HuH-7.5 (cell line): ENCODE results near the gene TMEM258.

Experiments used
- DNase-seq: peaks from one replicate; pipeline ENCODE4 v3.0.0; 2011; ENCODE audit warnings: low spot score

The TMEM258 gene

GRCh38 chr11:61795459-61795858 is 3.1 kb upstream of the TMEM258 start:
- DNase-seq = no peak

GRCh38 chr11:61794579-61794978 is 2.2 kb upstream of the TMEM258 start:
- DNase-seq = no peak

- DNase-seq = no peak
These were observed 1.4 kb upstream of the TMEM258 start for GRCh38 chr11:61793829-61794204.

GRCh38 chr11:61793083-61793828 is 857 bp upstream of the TMEM258 start:
- DNase-seq = no peak

DNA sequence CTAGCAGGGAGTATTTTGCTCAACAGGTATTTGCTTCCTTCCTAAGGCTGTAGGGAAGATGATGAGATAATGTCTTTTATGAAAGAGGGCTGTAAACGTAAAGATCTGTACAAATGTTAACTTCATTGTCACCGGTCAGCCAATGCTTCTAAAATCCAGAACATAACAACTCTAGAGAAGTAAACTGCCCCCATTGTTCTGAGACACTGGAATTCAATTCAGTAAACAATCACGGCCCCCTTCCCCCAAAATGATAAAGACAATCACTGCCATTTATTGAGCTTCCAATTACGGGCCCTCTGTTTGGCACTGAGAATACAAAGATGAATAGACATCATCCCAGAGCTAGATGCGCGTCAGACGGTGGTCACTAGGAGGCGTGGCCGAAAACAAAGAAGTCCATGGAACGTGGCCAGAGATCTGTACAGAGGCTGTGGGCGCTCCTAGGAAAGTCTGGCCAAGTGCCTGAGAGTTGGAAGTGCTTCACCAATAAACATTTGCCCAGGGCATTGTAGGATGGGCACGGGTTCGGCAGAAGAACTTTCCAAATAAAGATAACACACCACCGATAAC is 576 bp downstream of the TMEM258 start:
- peak; percentile 90 for DNase-seq

- peak; percentile 89 for DNase-seq
These were observed 4.4 kb downstream of the TMEM258 start for GRCh38 chr11:61787928-61788491.

- DNase-seq = no peak
These were observed 6.5 kb downstream of the TMEM258 start for GRCh38 chr11:61785837-61786402.

GRCh38 chr11:61784506-61784805 is 7.9 kb downstream of the TMEM258 start:
- DNase-seq = no peak

GRCh38 chr11:61783717-61784505 is 8.5 kb downstream of the TMEM258 start:
- peak; percentile 32 for DNase-seq

GRCh38 chr11:61782841-61783240 is 9.6 kb downstream of the TMEM258 start:
- no peak for DNase-seq

GRCh38 chr11:61782299-61782698 is 10.1 kb downstream of the TMEM258 start:
- peak; percentile 31 for DNase-seq

GRCh38 chr11:61781585-61781984 is 10.8 kb downstream of the TMEM258 start:
- DNase-seq = no peak

DNA sequence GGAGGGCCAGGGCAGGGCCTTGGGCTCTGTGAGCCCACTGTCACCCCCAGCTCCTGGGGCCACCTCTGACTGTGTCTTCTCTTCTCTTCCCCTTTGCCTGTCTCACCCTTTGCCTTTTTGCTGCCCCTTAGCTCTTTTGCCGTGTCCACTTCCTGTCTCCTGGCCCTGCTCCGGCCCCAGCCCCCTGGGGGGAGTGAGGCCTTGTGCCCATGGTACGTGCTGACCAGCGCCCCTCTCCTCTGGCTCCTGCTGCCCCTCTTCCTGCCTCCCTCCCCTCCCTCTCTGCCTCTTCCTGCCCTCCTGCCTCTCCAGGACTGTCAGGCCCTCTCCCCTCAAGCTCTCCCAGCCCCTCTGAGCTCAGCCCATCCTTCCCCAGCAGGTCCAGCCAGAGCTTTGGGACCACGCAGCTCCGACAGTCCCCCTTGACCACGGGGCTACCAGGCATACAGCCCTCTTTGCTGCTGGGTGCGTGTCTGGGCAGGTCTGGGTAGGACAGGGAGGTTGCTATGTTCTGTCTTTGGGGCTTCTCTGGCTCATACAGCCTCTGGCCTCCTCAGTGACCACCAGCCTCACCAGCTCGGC is 11.7 kb downstream of the TMEM258 start:
- peak; percentile 22 for DNase-seq

DNA sequence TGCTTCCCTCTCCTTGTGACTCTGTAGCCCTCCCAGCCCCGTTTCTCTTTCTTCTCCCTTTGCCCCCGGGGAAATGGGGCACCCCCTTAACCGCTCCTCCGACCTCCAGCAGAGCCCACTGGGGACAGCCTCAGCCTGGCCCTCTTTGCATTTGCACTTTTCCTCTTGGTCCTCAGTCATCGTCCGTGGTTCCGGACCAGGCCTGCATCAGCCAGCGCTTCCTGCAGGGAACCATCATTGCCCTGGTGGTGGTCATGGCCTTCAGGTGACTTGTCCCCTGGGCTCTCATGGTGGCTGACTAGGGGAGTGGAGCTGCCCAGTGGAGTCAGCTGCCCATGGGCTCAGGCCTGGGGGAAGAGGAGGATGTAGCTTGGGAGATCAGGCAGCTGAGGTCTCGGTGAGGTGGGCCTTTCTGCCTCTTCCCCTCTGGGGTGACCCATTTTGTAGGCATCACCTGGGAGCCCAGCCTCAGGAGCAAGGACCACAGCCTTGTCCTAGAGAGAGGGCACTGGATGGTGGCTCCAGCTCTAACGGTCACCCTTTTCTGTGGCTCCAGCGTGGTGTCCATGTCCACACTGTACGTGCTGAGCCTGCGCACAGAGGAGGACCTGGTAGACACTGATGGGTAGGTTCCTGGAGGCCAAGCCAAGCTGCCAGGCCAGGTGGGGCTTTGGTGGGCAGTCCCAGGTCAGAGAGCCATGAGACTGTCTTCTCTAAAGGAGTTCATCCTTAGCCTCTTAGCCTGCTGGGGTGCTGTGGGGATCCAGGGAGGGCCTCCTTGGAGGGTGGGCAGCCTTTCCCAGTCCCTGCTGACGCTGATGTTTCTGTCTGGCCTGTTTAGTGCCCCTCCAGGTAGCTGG is 12.5 kb downstream of the TMEM258 start:
- DNase-seq = peak; percentile 30

- DNase-seq = no peak
These were observed 13.3 kb downstream of the TMEM258 start for GRCh38 chr11:61778920-61779650.

DNA sequence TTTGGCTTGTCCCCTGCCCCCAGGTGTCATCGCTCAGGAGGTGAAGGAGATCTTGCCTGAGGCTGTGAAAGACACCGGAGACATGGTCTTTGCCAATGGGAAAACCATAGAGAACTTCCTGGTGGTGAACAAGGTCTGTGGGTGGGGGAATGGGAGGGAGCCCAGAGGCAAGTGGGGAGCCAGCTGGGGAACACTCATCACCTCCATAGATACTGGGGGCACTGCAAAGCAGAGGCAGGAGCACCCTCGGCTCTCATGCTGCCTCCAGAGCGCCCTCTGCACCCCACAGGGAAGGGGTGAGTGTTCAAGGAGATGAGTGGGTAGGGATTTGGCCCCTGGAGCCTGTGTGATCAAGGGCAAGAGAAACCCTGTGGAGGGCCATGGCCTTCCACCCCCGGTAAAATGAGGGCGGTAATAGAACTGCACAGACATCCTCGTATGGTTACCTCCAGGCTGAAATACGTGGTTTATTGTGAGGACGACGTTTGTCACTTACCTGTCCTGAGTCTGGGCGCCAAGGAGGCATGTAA is 14.0 kb downstream of the TMEM258 start:
- no peak for DNase-seq

DNA sequence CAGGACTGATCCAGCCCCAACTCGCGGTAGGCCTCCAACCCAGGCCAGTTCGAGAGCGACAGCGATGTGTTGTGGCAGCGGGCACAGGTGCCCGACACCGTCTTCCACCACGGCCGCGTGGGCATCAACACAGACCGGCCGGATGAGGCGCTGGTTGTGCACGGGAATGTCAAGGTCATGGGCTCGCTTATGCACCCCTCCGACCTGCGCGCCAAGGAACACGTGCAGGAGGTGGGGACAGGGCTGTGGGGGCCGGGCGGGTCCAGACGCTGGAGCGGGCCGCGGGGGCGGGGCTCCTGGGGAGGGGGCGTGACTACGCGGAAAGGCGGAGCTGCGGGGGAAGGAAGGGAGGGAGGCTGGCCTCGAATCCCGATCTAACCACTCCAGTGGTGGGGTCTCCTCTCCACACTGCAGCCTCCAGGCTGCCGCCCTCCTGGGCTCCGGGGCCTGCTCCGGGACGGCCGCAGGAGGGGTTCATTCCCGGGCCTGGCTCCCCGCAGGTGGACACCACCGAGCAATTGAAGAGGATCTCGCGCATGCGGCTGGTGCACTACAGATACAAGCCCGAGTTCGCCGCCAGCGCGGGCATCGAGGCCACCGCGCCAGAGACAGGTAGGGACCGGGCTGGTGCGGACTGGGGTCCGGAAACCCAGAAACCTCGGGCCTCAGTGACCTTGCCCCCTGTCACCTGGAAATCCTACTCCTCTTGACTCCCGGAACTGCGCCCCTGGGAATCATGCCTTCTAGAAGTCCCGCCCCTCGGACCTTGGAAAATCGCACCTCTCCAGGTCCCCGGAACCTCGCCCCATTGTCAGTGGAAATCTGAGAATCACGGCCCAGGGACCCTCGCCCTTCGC is 14.9 kb downstream of the TMEM258 start:
- DNase-seq = no peak

GRCh38 chr11:61776561-61777075 is 15.8 kb downstream of the TMEM258 start:
- peak; percentile 100 for DNase-seq
